ENCODE data around the gene GAS2L2. TPM values are rescaled to one million over a fixed set of nuclear protein-coding genes. Genes with fewer than 3 reads are reported as not detected.
A peak's percentile ranks its signal among the peaks of the same experiment; 100 is the strongest.

Gene GAS2L2
- total RNA-seq, 1 experiment from 2014 or later, result not detected

- ChIA-PET CTCF (interaction anchor here (1.9 kb wide), 1 partner anchor 36 kb away, joined by 27 read pairs; no protein-coding TSS in a partner anchor), POLR2A (no interaction called here)
- DNase-seq (ENCODE audit: low read depth, low spot score) (no peak), ATAC-seq (no peak)
- intact Hi-C loops (cut with micrococcal nuclease; ENCODE audit: unreplicated experiment), result no loop called here
- Histone ChIP-seq H3K4me3 (ENCODE audit: low read depth in 2 of 2, low read length in 2 of 2) (no peak overlapping the region), H3K27ac (ENCODE audit: low read length) (no peak overlapping the region), H3K4me1 (ENCODE audit: control insufficient read depth, insufficient read depth, low read length) (peaks cover 4% of the 10 kb centered on the region; the same call in 1 of the 2 replicates), H3K36me3 (ENCODE audit: control insufficient read depth, insufficient read depth, low read length) (no peaks in the 10 kb centered on the region), H3K9me3 (ENCODE audit: control insufficient read depth, insufficient read depth, low read depth, low read length) (no peaks in the 10 kb centered on the region), H3K27me3 (ENCODE audit: control insufficient read depth, insufficient read depth, low read length) (peaks cover 3% of the 10 kb centered on the region; the same call in 1 of the 2 replicates)
- TF ChIP-seq REST (IDR thresholded peaks at IDR 0.05; ENCODE audit: insufficient read depth in 1 of 2, low read depth in 2 of 2, low read length in 1 of 2) (no peak), CTCF (IDR thresholded peaks at IDR 0.05) (no peak), POLR2AphosphoS5 (IDR thresholded peaks at IDR 0.05; ENCODE audit: low read depth, low read length) (no peak), TCF7L2 (IDR thresholded peaks at IDR 0.05; ENCODE audit: low read depth, low read length) (no peak), SIN3A (IDR thresholded peaks at IDR 0.05; ENCODE audit: borderline replicate concordance, insufficient read depth, low read depth, low read length) (no peak)
- BruUV-seq (replicated peaks), result no TSS peak
- in situ Hi-C loops (cut with HindIII; ENCODE audit: low pct_unique_long_range_greater_than_20kb, low sequenced_read_pairs), result no loop called here
Observed at GRCh38 chr17:35768797-35769196, 15.8 kb upstream of the GAS2L2 start.

- Histone ChIP-seq H3K27me3 (ENCODE audit: control insufficient read depth, insufficient read depth, low read length) (peaks cover 3% of the 10 kb centered on the region; the same call in 1 of the 2 replicates), H3K36me3 (ENCODE audit: control insufficient read depth, insufficient read depth, low read length) (no peaks in the 10 kb centered on the region), H3K9me3 (ENCODE audit: control insufficient read depth, insufficient read depth, low read depth, low read length) (no peaks in the 10 kb centered on the region), H3K4me1 (ENCODE audit: control insufficient read depth, insufficient read depth, low read length) (peaks cover 4% of the 10 kb centered on the region; the same call in 1 of the 2 replicates), H3K4me3 (ENCODE audit: low read depth in 2 of 2, low read length in 2 of 2) (no peak overlapping the region), H3K27ac (ENCODE audit: low read length) (no peak overlapping the region)
- no peak for TF ChIP-seq REST (IDR thresholded peaks at IDR 0.05; ENCODE audit: insufficient read depth in 1 of 2, low read depth in 2 of 2, low read length in 1 of 2)
- TF ChIP-seq CTCF (IDR thresholded peaks at IDR 0.05), result peak; percentile 77
- TF ChIP-seq SIN3A (IDR thresholded peaks at IDR 0.05; ENCODE audit: borderline replicate concordance, insufficient read depth, low read depth, low read length), result no peak
- ATAC-seq, result no peak
- CTCF ChIA-PET, result interaction anchor here (0.6 to 1.4 kb wide), 4 partner anchors 37 to 97 kb away, joined by 3 to 4 read pairs (median 4); no protein-coding TSS in a partner anchor
- BruUV-seq (replicated peaks), result no TSS peak
- POLR2A ChIA-PET, result no interaction called here
- intact Hi-C loops (cut with micrococcal nuclease; ENCODE audit: unreplicated experiment) (loop anchor here (1.0 kb wide), 1 partner anchor 37 kb away; no protein-coding TSS in a partner anchor), in situ Hi-C loops (cut with HindIII; ENCODE audit: low pct_unique_long_range_greater_than_20kb, low sequenced_read_pairs) (no loop called here)
- DNase-seq (ENCODE audit: low read depth, low spot score), result no peak
Observed at GRCh38 chr17:35766903-35767510, 14.0 kb upstream of the GAS2L2 start.

Data from Panc1 (cell line).